ENCODE results near the gene SPRING1.

SPRING1 gene

GRCh38 chr12:116710370-116711150, 27.3 kb downstream of the SPRING1 start:
- no peak for DNase-seq

GRCh38 chr12:116709768-116710167, 28.1 kb downstream of the SPRING1 start:
- DNase-seq: no peak

DNA sequence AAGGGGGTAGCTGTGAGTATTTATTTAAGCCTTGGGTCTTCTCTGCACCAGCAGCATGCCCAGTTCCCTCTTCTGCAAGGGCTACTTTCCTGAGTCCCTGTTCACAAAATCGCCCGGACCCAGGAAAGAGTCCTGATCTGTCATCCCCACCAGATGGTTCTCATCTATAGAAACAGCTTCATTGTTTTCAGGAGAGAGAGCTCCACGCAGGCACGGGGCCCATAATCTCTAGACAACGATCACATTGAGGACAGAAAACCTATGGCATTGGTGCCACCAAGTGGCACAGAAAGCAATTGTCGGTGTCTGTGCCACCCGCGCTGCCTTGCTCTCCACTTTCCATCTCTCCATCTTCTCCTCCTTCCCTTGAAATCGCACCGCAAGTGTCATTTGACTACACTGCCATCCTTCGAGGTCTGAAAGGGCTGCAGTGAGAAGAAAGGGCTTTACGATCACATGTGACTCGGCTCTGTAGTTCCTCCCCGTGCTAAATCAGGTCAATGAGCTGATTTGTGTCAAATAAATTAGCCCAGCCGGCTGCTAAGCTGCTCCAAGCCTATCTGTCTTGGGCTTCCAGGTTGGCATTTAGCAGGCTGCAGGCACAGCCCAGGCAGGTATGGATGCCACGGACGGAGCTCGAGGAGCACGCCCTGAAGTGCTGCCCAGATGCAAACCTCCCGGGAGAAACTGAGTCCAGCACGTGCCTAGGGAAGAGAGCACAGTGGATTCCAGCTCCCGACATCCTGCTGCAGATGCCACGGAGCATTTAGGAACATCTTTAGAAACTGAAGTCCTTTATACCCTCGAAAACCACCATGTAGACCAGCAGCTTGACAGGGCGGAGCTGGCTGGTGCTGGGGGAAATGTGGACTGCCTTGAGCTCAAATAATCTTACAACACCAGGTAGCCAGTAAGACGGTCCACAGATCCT, 28.8 kb downstream of the SPRING1 start:
- DNase-seq: peak in 57 of 58 donors; percentile 22 to 93 (median 77)

- DNase-seq: no peak
These were observed 30.1 kb downstream of the SPRING1 start for GRCh38 chr12:116707751-116708150.

DNA sequence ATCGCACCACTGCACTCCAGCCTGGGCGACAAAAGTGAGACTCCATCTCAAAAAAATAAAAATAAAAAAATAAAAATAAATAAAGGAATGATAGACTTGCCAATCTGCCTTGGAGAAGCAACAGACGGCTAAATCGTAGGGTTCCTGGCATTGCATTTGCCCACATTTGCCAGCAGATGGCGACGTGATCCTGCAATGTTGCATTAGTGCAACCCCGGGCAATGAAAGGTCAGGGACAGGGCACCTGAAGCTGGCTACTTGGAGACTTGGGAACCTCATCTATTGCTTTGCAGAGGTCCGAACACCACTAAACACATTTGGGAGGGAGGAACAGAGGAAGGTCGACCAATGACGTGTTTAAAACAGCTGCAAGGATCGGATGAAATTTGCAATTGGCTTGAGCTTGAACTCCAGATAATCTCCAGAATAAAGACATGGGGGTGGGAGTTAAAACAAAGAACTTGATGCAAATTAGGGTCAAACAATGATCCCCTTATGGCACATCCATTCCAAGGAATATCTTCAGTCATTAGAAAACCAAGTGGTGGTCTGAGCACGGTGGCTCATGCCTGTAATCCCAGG, 34.6 kb downstream of the SPRING1 start:
- DNase-seq: peak in 51 of 58 donors; percentile 3 to 78 (median 45)

GRCh38 chr12:116701432-116701831, 36.4 kb downstream of the SPRING1 start:
- no peak for DNase-seq

DNA sequence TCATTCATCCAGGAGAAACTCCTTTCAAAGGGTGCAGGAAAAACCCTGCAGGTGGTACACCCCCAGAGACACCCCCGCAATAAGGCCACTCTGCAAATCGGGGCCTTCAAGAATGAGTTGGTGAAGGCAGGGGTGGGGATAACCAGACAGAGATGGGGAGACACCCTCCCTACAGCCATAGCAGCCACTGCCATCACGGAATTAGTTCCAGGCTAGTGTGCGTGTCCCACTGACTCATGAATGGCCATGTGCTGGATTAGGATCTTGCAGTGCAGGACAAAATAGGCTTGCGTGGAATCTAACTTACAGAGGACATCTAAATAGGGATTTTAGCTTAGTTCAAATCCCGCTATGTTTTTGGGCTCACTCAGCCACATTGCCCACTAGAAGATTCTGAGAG, 37.8 kb downstream of the SPRING1 start:
- DNase-seq: no peak

DNA sequence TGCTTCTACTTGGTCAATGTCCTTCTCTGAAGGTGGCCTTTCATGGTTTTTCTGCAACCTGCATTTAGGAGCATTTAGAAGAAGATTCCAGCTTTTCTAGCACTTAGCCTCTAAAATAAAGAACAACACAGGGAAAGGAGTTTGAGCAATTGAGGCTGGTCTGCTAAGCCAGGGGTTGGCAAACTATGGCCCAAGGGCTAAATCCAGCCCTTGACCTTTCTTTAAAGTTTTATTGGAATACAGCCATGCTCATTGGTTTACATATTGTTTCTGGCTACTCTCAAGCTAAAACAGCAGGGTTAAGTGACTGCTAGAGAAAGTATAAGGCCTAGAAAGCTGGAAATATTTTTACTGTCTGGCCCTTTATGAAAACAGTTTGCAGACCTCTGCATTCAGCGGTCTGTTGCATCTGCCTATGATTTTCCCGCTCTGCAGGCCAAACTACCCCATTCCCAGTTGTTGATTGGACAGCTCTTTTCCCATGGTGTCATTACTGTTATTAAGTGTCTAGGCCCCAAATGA, 39.3 kb downstream of the SPRING1 start:
- no peak for DNase-seq

DNA sequence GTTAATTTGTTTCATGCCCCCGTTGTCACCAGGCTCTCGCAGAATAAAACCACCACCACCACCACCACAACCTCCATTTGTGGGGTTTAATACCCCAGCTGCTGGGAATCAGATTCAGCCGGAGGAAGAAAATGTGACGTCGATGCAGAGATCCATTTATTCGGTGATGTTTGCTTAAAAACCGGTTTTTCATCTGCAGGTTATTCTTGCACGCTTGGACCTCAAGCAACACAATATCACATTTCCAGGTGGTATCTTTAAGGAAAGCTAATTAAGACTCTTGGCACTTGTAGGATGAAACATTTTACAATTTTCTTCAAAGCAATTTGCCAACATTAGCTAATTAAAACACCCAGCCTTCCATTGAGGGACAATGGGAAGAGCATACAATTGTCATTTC, 39.8 kb downstream of the SPRING1 start:
- no peak for DNase-seq

GRCh38 chr12:116697716-116698115, 40.2 kb downstream of the SPRING1 start:
- no peak for DNase-seq

DNA sequence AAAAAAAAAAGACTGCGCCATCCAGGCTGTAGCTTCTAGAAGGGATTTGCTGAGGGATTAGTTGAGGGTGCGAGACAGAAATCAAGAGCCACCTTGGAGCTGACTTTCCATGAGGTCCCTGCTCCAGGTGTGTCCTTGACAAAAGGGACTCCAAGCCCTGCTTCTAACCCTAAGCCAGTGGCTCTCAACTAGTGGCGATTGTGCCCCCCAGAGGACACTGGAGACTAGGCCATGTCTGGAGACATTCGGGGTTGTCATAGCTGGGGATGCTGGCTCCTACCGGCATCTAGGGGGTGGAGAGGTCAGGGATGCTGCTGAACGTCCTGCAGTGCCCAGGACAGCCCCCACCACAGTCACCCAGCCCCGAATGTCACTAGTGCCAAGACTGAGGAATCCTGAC, 40.6 kb downstream of the SPRING1 start:
- peak in 4 of 58 donors; percentile 5 to 16 (median 8) for DNase-seq

DNA sequence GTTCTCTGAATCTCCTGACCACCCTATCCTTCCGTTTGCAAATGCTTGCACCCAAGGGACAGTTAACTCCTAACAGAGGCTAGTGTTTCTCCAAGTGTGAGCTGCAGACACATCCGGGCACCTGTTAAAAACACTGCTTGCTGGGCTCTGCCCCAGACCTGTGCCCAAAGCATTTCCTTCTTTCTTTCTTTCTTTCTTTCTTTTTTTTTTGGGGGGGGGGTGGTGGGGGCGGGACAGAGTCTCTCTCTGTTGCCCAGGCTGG, 42.5 kb downstream of the SPRING1 start:
- DNase-seq: no peak

DNA sequence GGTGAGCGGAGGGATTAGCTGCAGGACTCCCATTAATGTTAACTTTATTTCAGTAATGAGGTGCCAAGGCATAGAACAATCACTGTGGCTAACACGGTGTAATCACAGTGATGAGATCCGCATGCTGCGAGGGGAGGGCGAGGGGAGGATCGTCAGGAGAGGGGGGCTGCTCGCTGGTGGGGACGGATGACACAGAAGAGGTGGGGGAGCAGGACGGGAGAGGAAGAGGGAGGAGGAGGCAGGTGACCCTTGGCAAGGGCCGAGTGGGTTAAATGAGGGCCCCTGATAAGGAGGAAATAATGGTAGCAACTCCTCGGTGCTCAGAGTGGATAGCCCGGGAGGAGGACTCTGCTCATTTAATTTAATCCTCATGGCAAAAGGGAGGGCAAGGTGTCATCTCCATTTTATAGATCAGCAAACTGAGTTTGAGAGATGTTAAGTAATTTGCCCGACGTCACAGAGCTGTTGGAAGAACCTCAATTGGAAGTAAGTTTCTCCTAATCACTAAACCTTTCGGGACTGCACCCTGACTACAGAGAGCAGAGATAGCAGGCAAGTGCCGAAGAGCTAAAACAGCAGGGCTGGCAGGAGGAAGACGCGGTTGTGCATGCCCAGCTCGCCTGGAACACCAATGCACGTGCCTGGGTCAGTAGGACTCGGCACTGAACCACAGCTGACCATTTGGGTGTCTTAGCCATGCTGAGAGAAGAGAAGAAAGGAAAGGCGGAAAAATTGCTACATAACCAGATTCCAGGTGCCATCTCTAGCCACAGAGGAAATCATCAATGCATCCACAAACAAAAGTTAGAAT, 43.0 kb downstream of the SPRING1 start:
- DNase-seq: no peak

- peak in 2 of 58 donors; percentile 7 to 41 for DNase-seq
These were observed 44.3 kb downstream of the SPRING1 start for GRCh38 chr12:116693286-116694227.

DNA sequence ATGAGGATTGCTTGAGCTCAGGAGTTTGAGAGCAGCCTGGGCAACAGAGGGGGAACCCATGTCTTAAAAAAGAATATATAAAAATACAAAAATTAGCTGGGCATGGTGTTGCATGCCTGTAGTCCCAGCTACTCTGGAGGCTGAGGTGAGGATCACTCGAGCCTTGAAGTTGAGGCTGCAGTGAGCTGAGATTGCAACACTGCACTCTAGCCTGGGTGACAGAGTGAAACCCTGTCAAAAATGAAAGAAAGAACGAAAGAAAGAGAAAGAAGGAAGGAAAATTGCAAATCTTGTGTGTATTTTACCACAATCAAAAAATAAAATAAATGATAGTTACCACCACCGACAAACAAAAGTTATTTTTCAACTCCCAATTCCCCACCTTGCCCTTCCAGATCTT, 45.3 kb downstream of the SPRING1 start:
- DNase-seq: no peak

DNA sequence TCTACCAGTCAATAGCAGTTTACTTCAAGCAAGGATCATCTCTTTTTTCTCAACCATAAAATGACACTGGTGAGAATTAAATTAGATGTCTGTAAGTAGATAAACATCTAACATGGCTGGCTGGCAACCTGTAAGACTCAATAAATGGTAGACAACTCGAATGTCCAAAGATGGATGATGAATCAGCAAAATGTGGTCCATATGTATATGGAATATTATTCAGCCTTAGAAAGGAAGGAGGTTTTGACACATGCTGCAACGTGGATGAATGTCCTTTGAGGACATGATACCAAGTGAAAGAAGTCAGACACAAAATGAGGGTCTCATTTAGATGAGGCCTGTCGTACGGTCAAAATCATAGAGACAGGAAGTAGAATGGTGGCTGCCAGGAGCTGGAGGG, 46.2 kb downstream of the SPRING1 start:
- DNase-seq: no peak

- no peak for DNase-seq
These were observed 46.7 kb downstream of the SPRING1 start for GRCh38 chr12:116691205-116691604.

- DNase-seq: no peak
These were observed 47.7 kb downstream of the SPRING1 start for GRCh38 chr12:116689979-116690744.

DNA sequence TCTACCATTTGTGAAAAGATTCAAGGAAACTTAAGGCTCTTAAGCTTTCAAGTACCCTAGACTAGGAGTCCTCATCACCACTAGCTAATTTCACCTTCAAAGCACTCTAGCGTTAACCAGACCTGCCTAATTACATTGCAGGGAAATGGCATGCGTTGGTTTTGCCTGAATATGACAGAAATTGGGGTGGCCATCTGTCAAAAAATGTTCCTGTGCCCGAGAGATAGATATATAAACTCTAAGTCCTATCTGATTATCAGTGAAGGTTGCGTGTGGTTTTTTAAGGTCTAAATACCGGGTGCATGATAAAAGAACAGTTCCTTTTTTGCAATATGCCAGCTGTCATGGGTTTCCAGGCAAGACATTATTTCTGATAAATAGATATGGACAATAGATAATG, 48.3 kb downstream of the SPRING1 start:
- no peak for DNase-seq
